RPMI8226 (cell line): ENCODE measurements around the gene SLC2A11.
"Not testable (repeated sequence)": the region's sequence is repeated elsewhere in the genome, so short reads cannot be mapped to it uniquely, and the experiment has no call there.

ENCODE experiments used
- DNase-seq: peaks from one replicate; pipeline ENCODE4 v3.0.0-alpha.2; 2015

Gene SLC2A11

DNA sequence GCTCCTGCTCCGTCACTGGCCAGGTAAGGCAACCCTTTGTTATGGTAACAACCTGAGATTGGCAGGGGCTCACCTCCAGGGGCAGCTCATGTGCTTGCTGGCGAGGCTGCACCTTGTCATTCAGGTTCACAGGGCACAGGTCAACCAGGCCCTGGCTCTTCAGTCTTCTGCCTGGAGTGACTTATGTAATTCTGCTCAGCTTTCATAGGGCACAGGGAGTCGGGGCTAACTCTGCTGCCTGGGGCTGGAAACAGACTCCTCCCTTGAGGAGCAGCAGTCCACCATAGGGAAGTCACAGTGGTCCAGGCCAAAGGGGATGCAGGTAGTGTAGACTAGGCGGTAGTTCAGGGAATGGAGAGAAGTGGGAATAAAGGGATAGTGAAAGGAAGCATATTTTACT lies 35.0 kb downstream of the SLC2A11 start:
- DNase-seq: no peak

- DNase-seq: peak; percentile 16
Observed at GRCh38 chr22:23893121-23893944, 35.7 kb downstream of the SLC2A11 start.

DNA sequence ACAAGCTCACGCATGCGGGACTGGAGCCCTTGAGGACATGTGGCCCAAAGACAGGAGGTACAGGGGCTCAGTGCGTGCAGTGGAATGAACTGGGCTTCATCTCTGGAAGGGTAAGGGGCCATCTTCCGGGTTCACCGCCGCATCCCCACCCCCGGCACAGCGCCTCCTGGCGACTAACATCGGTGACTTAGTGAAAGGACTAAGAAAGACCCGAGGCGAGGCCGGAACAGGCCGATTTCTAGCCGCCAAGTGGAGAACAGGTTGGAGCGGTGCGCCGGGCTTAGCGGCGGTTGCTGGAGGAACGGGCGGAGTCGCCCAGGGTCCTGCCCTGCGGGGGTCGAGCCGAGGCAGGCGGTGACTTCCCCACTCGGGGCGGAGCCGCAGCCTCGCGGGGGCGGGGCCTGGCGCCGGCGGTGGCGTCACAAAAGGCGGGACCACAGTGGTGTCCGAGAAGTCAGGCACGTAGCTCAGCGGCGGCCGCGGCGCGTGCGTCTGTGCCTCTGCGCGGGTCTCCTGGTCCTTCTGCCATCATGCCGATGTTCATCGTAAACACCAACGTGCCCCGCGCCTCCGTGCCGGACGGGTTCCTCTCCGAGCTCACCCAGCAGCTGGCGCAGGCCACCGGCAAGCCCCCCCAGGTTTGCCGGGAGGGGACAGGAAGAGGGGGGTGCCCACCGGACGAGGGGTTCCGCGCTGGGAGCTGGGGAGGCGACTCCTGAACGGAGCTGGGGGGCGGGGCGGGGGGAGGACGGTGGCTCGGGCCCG lies 36.5 kb downstream of the SLC2A11 start, which contains the start of gene MIF:
Gene MIF (plus strand): TSS at position 439 of the 765 bp plus-strand sequence. CDS start 92 bp downstream, at position 531.
- peak; percentile 95 for DNase-seq

- peak; percentile 88 for DNase-seq
Observed at GRCh38 chr22:23894710-23895598, 37.3 kb downstream of the SLC2A11 start.

DNA sequence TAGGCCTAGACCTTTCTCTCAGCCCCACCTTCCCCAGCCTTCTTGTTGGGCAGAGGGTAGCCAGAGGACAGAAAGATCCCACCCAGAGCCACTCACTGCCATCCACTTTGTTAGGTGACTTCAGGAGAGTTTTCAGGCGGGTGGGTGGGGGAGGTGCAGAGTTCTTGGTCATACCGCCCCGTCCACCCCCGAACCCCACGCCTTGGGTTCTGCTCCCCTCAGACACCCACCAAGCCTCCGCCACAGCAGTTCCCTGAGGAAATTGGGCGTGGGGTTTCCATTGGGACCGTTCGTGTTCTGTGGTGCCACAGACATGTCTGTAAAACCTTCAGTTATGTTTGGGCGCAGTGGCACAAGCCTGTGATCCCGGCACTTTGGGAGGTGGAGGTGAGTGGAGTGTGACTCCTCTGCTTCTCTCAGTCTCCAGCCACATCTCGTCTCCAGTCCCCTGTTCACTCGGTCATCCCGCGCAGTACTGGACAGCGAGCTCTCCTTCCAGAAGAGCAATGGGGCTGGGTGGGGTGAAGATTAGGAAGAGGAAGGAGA lies 38.0 kb downstream of the SLC2A11 start:
- no peak for DNase-seq

- DNase-seq: no peak
Observed at GRCh38 chr22:23896166-23896522, 38.5 kb downstream of the SLC2A11 start.

DNA sequence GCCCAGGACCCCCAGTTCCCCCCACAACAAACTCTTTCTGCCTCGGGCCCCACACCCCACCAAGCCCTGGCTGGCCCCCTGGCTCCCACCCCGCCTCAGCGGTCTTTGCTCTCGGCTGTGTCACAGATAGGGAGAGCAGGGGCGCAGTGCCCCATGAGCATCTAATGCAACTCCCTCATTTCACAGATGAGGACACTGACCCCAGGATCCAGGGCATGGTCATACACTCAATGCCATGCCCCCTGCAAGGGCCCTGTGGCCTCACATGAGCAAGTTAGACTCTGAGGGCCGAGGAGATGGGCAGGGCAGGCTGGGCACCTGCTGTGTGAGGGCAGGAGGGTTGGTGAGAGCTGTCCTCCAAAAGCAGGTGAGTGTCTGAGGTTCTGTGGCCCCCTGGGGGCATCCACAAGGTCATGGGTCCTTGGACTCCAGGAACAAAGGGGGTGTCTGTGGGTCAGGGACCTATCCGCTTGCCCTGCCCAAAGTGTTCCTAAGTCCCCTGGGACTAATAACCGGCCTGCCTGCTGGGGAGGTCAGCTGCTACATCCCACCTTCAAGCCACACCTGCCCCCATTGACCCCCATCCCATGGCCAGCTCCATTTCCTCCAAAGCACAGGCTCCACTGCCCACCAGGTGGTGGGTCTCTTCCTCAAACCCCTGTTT lies 39.0 kb downstream of the SLC2A11 start:
- no peak for DNase-seq

GRCh38 chr22:23897320-23897719 lies 39.6 kb downstream of the SLC2A11 start:
- DNase-seq: no peak

DNA sequence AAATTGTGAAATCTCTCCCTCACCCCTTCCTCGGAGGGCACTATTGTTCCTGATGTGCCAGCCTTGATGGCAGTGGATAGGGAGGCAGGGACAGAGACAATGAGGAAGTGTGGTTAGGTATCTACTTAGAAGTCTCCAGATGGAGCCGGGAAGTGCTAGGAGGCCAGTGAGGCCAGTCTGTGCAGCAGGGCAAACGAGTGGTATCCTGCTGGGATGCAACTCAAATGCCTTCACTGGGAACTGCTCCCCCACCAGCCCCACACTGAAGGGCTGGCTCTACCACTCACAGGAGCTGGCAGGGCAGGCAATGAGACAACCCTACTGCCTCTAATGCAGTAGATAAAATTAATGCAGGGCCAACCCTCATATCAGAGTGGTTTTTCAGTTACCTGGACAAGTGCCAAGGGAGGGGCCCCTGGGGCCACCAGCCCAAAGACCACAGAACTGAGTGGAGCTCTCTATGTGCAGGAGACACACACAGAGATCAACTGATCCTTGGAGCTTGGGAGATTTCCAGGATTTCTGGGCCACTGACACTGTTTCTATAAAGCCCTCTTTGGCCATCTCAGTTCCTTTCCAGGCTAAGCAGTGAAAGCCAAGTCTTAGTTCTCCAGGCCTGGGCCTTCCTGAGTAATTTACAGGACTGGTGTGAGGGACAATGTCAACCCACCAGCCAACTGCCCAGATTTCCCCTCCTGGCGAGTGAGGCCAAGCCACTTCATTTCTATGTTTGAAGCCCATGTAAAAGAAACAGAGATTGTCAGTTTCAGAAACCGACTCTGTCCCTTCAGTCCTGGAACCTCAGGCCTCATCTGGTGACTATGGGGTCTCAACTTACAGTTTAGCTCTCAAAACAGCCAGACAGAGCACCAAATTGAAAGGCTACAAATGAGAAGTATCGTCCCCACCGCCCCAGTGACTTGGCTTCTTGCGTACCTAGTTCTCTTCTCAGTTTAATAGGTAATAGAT lies 40.6 kb downstream of the SLC2A11 start:
- no peak for DNase-seq

GRCh38 chr22:23899042-23899745 lies 41.5 kb downstream of the SLC2A11 start:
- DNase-seq: no peak

DNA sequence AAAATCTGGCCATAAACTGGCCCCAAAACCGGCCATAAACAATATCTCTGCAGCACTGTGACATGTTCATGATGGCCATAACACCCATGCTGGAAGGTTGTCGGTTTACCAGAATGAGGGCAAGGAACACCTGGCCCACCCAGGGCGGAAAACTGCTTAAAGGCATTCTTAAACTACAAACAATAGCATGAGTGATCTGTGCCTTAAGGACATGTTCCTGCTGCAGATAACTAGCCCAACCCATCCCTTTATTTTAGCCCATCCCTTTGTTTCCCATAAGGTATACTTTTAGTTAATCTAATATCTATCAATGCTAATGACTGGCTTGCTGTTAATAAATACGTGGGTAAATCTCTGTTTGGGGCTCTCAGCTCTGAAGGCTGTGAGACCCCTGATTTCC lies 42.6 kb downstream of the SLC2A11 start:
- not testable (repeated sequence) for DNase-seq

- no peak for DNase-seq
Observed at GRCh38 chr22:23901600-23901999, 43.9 kb downstream of the SLC2A11 start.

- no peak for DNase-seq
Observed at GRCh38 chr22:23903328-23903971, 45.8 kb downstream of the SLC2A11 start.

- DNase-seq: no peak
Observed at GRCh38 chr22:23904573-23905254, 47.0 kb downstream of the SLC2A11 start.

GRCh38 chr22:23906641-23907040 lies 49.0 kb downstream of the SLC2A11 start:
- no peak for DNase-seq

- DNase-seq: not testable (repeated sequence)
Observed at GRCh38 chr22:23907423-23907822, 49.7 kb downstream of the SLC2A11 start.

GRCh38 chr22:23908587-23909205 lies 51.0 kb downstream of the SLC2A11 start:
- DNase-seq: no peak

DNA sequence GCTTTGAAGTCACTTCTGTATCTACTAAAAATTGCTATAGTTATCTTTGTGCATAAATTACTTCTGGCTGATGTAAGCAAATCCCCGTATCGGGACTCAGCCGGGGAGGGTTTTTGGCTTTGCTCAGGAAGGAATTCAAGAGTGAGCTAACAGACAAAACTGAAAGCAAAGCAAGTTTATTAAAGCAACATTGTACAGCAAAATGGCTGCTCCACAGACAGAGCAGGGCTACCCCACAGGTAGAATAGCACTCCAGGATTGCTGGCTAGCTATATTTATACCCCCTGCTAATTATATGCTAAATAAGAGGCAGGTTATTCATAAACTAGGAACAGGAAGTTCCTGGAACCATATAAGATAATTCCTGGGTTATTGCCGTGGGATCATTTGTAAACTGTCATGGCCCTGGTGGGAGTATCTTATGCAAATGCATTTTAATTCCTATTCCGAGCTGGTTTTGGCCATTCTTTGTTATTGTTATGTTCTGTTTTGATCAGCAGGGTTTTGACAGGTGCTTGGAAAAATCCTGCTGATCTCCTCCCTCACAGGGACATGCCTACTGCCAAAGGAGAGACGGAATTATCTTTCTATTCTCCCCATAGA lies 51.7 kb downstream of the SLC2A11 start:
- no peak for DNase-seq
